HS-5 (cell line): Measurements from ENCODE around the gene KISS1R.
"Not testable (repeated sequence)": the region's sequence is repeated elsewhere in the genome, so short reads cannot be mapped to it uniquely, and the experiment has no call there.

ENCODE experiments used
- DNase-seq: peaks from one replicate; pipeline ENCODE4 v3.0.0-alpha.2; 2012; ENCODE audit warnings: low read depth

KISS1R gene

DNA sequence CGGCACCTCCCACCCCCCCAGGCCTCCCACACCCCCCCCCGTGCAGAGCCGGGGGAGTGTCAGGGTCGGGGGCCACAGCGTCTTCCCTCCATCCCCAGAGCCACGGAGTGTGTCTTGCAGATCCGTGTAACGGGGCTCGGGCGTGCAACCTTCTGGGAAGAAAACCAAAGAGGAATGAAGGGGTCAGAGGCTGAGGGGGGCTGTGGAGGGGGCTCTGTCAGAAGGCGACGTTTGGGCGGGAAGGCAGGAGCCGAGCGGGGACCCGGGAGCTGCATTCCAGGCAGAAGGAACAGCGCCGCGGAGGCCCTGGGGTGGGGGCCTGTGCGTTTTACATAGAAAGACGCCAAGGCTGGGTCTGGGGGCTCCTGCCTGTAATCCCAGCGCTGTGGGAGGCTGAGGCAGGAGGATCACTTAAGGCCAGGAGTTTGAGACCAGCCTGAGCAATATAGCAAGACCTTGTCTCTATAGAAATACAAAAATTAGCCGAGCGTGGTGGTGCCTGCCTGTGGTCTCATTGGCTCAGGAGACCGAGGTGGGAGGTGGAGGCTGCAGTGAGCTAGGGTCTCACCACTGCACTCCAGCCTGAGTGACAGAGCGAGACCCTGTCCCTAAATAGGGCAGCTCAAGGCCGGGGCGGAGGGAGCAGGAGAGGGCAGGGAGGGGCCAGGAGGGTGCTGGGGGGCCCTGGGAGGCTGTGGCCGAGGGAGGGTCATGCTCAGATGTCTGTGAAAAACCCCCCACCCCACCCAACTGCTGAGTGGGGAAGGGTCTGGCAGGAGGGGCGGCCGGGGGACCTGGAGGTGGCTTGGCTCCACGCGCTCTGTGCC is 36.5 kb downstream of the KISS1R start:
- no peak for DNase-seq

DNA sequence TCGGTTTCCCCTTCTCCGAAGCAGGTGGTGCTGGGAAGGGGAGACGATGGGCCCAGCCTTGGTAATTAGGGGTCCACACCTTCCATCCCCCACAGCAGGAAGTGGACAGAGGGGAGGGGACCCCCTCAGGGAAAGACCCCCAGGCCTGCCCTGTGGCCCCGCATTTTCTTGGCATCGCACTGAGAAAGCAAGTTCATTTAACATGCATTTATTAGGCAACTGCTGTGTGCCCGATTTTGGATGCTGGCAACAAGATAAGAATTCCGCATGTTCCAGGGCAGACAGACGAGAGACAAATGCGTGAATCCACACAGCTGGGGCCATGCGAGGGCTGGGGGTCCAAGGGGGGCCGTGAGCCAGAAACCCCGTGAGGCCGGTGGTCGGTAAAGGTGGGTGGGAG is 37.1 kb downstream of the KISS1R start:
- DNase-seq: no peak

DNA sequence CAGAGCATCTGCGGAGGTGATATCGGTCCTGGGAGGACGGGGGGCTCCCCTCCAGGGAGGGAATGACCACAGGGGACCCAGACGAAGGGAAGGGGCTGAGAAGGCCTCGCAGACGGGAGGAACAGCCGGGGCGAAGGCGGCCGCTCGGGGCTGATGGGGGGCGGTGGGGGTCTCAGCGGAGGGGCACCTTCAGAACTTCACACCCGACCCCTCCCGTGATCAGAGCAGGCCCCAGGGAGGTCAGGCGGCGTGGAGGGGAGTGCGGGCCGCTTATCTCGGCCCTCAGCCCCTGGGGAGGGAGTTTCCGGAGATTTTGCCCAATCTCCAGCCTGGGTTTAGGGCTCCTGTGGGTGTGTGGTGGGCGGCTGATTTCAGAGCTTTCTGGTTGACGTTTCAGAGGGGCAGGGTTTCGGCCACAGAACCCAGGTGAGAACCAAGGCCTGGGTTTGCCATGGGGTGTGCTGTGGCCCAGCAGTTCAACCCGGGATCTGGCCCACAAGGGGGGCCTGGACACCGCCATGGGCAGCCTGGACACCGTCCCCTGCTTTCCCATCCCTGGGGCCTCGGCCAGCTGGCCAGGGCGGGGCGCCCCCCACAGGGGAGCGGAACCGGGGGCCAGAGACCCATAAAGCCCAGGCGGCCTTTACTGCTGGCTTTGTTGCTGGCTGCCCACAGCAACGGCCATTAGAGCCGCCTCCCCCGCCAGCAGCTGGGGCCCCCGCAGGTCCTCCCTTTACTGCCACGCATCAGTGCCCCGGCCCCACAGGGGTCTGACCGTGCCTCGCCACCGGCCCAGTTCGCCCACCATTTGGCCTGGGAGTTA is 37.8 kb downstream of the KISS1R start:
- no peak for DNase-seq

DNA sequence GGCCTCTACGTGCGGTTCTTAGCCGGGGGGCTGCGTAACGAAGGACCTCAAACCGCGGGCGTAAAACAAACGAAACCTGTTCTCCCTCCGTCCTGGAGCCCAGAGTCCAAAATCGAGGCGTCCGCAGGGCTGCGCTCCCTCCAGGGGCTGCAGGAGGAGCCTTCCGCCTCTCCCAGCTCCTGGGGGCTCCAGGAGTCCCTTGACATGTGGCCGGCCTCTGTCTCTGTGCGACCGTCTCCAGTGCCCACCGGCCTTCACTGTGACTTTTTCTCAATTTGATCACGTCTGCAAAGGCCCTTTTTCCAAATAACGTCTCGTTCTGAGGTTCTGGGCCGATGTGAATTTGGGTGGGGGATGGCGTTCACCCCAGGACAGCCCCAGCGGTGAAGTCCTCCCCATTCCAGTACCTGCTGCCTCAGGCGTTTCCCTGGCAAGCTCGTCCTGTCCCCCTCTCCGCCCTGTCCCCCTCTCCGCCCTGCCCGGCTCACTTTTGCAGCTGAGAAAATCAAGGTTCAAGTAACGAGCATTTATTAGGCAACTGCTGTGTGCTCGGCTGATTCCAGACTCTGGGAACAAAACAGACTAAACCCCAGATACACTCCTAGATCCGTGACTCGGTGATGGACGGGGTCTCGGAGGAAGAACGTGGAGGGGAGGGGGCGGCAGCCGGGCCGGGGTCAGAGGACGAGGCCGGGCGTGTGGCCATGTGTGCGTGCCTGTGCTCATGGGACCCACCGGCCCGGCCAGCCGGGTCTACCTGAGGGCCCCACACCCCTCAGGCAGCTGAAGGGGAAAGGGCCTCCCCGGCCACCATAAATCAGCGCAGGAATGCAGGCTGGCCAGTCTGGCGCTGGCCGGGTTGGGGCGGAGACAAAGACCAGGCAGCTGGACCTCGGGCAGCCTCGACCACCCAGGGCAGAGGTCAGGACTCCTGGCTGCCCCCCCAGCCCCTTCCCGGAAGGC is 39.0 kb downstream of the KISS1R start:
- no peak for DNase-seq

DNA sequence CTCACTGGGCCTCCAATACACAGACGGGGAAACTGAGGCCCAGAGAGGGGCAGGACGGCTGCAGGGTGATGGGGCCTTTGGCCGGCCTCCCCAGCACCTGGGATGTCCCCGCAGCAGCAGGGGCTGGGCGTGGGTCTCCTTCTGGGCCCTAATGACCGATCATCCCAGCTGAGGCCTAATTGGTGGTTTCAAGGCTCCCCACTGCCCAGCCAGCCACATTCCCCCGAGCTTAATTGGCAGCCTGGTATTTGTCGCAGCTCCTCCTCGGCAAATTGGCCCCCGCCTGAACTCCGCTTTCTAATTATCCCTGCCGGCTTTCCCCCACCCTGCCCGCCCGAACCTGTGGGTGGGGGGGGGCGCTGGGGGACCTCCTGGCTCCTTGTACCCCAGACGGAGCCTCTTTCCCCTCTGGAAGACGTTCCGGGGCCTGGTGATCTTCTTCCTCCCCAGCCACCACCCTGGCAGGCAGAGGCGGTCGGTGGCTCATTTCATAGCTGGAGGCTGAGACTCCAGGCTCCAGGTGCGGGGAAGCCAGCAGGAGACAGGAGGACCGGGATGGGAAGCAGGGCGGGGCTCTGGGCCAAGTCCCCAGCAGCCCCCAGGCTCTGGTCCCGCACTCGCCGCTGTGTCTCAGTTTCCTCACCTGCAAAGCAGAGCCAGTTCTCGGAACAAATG is 39.8 kb downstream of the KISS1R start:
- no peak for DNase-seq

DNA sequence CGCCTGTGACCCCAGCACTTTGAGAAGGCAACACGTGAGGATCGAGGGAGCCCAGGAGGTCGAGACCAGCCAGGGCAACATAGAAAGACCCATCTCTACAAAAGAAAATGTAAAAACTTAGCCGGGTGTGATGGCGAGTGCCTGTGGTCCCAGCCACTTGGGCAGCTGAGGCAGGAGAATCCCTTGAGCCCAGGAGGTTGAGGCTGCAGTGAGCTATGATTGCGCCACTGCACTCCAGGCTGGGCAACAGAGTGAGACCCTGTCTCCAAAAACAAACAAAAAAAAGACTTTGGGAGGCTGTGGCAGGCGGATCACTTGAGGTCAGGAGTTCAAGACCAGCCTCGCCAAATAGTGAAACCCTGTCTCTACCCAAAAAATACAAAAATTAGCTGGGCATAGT is 40.4 kb downstream of the KISS1R start:
- not testable (repeated sequence) for DNase-seq

DNA sequence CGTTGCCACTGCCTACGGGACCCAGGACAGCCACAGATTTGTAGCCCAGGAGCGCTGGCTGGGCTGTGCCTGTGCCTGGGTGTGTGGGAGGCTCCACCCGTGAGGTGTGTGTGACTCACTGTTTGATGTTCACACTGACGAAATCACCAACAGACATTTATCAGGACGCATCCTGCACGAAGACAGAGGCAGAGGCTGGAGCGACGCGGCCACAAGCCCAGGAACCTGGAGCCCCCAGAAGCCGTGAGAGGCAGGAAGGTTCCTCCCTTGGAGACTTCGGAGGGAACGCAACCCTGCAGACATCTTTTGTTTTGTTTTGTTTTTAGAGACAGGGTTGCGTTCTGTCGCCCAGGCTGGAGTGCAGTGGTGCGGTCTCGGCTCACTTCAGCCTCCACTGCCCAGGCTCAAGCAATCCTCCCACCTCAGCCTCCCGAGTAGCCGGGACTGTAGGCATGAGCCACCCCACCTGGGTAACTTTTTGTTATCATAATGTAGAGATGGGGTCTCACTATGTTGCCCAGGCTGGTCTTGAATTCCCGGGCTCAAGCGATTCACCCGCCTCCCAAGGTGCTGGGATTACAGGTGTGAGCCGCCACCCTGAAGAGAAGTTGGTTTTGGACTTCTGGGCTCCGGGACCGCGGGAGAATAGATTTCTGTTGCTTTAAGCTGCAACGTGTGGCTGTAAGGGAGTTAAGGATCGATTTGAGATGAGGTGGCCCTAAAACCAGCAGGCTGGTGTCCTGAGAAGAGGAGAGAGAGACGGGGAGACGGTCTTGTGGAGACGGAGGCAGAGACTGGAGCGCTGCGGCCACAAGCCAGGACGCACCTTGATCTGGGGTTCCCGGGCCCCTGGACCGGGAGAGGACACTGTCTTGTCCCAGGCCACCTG is 42.1 kb downstream of the KISS1R start:
- no peak for DNase-seq

DNA sequence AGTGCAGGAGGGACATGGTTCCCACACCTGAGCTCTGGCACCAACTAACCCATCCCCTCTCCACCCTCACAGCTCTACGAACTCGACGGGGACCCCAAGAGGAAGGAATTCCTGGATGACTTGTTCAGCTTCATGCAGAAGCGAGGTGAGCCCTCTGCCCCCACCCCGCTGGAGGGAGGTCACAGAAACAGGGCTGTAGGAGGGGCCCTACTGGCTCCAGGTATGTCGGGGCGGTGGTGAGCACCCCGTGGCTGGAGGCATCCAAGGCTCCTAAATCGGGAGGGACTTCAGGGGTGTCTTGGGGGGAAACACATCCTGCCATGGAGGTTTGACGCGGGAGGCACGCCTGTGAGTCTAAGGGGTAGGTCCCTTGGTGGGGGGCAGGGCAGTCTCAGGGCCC is 42.9 kb downstream of the KISS1R start:
- DNase-seq: no peak

DNA sequence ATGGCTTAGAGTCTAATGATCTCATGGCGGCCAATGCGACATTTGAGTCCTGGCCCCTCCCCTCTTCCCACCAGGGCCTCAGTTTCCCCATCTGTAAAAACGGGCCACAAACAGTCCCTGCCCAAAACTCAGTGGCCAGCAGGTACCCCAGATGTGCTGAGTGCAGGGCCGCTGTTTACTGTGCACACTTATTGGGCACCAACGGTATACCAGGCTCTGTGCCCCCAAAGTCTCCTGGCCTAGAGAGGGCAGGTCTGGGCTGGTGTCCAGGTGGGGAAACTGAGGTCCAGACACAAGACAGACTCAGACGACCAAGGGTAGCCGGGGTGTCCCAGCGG is 43.4 kb downstream of the KISS1R start:
- DNase-seq: no peak

DNA sequence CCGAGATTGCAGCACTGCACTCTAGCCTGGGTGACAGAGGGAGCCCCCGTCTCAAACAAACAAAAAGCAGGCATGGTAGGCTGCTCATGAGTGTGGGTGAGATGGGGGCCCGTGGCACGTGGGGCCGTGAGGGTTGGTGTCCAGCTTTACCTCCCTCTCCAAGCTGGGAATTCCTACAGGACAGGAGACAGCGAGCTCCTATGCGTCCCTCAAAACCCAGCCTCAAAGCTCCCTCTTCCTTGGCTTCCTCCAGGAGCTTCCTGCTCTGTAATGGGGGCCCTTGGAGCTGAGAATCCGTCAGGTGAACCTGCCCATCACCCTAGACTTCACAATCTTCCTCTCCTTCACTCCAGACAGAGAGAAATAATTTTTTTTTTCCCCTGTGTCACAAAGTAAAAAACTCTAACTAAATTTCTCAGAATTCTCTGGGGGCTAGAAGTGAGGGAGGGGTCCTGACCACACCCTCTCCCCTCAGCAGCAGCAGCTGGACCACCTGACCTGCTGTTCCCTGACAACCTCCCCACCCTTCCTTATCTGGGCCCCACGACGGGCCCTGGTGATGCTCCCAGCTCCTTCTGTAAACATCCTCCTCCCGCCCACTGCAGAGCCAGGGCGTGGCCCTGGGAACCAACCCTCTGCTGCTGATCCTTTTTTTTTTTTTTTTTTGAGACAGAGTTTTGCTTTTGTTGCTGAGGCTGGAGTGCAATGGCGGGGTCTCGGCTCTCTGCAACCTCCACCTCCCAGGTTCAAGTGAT is 44.9 kb downstream of the KISS1R start:
- no peak for DNase-seq

DNA sequence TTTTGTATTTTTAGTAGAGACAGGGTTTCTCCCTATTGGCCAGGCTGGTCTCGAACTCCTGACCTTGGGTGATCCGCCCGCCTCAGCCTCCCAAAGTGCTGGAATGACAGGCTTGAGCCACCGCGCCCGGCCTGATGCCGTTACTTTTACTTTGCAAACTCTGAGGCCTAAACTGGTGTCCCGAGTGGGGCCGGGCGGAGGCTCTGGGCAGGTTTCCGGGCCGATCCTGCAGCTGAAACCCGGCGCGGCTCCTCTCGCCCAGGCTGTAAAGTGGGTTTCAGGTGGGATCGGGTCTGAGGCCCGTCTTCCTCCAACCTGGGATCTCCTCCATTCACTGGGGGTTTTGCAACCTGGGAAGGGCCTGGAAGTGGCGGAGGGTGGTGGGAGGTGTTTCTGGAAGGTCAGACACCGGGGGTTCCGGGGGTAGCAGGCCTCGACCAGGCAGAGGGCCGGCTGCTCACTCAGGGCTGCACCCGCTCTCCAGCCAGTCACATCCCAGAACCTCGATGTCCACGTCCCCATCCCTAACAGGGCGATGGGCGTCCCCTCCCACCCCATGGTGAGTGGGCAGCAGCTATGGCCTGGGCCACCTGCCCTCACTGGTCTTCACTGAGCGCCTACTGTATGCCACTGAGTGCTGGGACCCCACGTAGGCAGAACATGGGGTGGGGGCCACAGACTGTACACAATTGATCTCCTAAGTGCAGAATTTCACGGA is 45.7 kb downstream of the KISS1R start:
- no peak for DNase-seq

DNA sequence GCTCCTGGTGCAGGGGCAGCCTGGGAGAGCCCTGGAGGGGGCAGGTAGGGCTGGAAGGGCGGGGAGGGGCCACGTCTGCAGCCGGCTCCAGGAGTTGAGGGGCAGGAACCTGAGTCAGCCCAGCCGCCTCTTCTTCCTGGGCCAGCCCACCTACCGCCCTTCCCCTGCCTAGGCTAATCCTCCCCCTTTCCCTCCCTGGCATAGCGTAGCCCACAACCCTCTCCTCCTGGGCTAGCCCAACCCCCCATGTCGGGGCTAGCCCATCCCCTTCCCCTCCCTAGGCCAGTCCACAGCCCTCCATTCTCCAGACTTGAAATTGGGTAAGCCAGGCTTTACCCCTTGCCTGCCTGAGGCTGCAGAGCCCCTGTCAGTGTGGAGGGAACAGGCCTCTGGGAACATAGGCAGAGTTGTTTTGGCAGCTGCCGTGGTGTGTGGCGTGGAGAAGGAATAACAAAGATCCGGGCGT is 46.4 kb downstream of the KISS1R start:
- DNase-seq: no peak

DNA sequence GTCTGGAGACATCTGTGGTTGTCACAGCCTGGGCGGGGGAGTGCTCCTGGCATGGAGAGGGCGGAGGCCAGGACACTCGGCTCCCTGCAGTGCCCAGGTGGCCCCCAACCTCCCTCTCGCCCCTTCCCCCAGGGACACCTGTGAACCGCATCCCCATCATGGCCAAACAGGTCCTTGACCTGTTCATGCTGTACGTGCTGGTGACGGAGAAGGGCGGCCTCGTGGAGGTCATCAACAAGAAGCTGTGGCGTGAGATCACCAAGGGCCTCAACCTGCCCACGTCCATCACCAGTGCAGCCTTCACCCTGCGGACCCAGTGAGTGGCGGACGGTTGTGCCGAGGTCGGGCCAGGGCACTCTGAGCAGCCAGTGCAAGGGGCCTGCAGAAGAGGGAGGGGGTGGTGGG is 47.0 kb downstream of the KISS1R start:
- DNase-seq: no peak

DNA sequence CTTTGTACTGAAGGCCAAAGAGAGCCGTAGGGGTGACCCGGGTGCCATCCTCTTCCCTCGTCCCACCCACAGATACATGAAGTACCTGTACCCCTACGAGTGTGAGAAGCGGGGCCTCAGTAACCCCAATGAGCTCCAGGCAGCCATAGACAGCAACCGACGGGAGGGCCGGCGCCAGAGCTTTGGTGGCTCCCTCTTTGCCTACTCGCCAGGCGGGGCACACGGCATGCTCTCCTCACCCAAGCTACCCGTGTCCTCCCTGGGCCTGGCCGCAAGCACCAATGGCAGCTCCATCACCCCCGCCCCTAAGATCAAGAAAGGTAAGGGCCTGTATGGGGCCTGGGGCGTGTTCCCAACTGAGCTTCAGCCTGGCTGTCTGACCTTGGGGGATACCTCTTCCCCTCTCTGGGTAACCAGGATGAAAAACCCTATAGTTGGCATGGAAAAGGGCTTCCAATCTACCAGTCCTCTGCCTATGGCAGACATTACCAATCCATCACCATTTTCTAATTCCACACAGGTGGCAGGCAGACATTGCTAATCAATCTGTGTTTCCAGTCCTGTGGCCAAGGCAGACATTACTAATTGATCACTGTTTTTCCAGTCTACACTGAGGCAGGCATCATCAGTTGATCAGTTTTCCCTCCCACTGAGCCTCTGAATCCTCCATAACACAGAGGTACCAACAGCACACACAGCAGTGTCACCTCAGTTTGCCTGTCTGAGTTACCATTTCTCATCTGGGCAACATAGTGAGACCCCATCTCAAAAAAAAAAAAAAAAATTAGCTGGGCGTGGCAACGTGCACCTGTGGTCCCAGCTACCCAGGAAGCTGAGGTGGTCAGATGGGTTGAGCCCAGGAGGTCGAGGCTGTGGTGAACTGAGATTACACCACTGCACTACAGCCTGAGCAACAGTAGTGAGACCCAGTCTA is 47.9 kb downstream of the KISS1R start:
- DNase-seq: no peak

DNA sequence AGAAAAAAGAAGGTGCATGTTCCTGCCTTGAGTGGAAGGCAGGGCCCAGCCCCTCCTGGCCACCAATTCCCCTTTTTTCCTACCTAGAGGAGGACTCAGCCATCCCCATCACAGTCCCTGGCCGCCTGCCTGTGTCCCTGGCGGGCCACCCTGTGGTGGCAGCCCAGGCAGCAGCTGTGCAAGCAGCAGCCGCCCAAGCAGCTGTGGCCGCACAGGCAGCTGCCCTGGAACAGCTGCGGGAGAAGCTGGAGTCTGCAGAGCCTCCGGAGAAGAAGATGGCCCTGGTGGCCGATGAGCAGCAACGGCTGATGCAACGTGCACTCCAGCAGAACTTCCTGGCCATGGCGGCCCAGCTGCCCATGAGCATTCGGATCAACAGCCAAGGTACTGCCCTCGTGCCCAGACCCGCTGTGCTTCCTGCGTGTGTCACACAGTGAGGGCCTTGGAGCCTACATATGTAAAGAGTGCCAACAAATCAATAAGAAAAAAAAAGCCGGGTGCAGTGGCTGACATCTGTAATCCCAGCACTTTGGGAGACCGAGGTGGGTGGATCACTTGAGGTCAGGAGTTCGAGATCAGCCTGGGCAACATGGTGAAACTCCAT is 49.5 kb downstream of the KISS1R start:
- DNase-seq: no peak
